ENCODE results near the gene GLIS2. TPM values are rescaled to one million over a fixed set of nuclear protein-coding genes. Genes with fewer than 3 reads are reported as not detected.
"Not testable (repeated sequence)": the region's sequence is repeated elsewhere in the genome, so short reads cannot be mapped to it uniquely, and the experiment has no call there.

The GLIS2 gene
- total and polyA plus RNA-seq, 2 experiments from 2014 or later: 10.3 to 14.5 TPM

DNA sequence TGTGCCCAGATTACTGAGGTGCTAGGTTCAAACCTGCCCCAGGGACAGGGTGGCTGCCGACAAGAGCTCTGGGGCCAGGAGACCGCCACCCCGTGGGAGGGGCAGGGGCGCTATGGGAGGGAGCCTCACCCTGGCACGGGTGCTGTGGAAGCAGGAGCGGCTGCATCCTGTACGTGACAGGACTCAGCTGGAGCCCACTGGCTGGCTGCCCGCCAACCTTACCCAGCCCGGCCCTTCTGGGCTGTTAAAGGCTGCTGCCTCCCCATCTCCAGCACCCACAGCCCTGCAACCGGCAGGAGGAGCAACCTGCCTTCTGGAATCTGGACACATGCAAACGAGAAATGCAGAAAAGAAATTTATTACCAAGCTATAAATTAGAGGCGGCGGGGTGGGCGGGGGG is 24.0 kb downstream of the GLIS2 start:
- H3K4me1 ChIP-seq (ENCODE audit: low read depth): peaks cover 8% of the 10 kb centered on the region
- peak; percentile 23 to 71 for DNase-seq (ENCODE audit: low read depth in 1 of 2, low spot score in 1 of 2)
- no peaks in the 10 kb centered on the region for H3K9me3 ChIP-seq (ENCODE audit: low read depth)
- no peak overlapping the region for H3K4me3 ChIP-seq
- H3K36me3 ChIP-seq: peaks cover 3% of the 10 kb centered on the region
- H3K27ac ChIP-seq: peak overlapping the region; percentile 89
- no peaks in the 10 kb centered on the region for H3K27me3 ChIP-seq
- TF ChIP-seq CTCF (IDR thresholded peaks at IDR 0.05; ENCODE audit: low read depth, low read length): peak; percentile 26

DNA sequence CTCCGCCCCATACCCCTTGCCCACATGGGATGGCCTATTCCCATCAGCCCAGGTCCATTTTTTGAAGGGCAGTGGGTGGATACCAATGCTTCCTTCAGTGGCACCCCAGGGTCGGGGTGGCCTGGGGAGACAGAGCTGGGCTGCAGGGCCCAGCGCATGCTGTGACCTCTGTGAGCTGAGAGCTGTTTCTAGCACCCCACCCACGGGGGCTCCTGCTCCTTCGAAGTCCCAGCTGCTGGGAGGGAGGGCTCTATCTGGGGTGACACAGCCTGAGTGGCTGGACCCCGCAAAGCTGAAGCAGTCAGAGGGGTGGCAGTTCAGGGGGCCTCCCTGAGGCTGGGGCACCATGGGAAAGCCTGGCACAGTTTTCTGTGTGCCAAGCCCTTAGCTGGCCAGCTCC is 24.6 kb downstream of the GLIS2 start:
- Histone ChIP-seq H3K4me1 (ENCODE audit: low read depth) (peaks cover 8% of the 10 kb centered on the region), H3K27me3 (no peaks in the 10 kb centered on the region), H3K27ac (peak overlapping the region; percentile 89), H3K4me3 (no peak overlapping the region), H3K36me3 (peaks cover 3% of the 10 kb centered on the region), H3K9me3 (ENCODE audit: low read depth) (no peaks in the 10 kb centered on the region)
- DNase-seq (ENCODE audit: low read depth in 1 of 2, low spot score in 1 of 2): no peak
- no peak for TF ChIP-seq CTCF (IDR thresholded peaks at IDR 0.05; ENCODE audit: low read depth, low read length)

DNA sequence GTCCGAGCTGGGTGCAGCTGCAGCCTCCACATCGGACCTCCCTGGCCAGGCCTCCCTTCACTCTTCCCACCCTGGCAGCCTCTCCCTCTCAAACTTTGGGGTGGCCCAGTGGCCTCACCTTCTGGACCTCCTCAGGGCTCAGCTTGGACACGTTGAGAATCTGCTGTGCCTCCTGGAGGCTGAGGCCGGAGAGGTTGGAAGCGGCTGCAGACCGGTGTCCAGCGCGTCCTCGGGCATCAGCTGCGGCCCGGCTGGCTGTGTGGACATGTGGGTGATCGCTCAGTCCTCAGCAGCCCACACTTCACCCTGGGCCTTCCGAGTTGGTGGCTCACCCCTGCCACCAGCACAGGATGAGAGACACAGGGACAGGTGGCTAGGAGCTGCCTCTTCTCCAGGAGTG is 25.4 kb downstream of the GLIS2 start:
- Histone ChIP-seq H3K9me3 (ENCODE audit: low read depth) (no peaks in the 10 kb centered on the region), H3K4me3 (no peak overlapping the region), H3K27me3 (no peaks in the 10 kb centered on the region), H3K27ac (peak overlapping the region; percentile 50), H3K4me1 (ENCODE audit: low read depth) (peaks cover 8% of the 10 kb centered on the region), H3K36me3 (no peaks in the 10 kb centered on the region)
- no peak for TF ChIP-seq CTCF (IDR thresholded peaks at IDR 0.05; ENCODE audit: low read depth, low read length)
- DNase-seq (ENCODE audit: low read depth in 1 of 2, low spot score in 1 of 2): no peak

DNA sequence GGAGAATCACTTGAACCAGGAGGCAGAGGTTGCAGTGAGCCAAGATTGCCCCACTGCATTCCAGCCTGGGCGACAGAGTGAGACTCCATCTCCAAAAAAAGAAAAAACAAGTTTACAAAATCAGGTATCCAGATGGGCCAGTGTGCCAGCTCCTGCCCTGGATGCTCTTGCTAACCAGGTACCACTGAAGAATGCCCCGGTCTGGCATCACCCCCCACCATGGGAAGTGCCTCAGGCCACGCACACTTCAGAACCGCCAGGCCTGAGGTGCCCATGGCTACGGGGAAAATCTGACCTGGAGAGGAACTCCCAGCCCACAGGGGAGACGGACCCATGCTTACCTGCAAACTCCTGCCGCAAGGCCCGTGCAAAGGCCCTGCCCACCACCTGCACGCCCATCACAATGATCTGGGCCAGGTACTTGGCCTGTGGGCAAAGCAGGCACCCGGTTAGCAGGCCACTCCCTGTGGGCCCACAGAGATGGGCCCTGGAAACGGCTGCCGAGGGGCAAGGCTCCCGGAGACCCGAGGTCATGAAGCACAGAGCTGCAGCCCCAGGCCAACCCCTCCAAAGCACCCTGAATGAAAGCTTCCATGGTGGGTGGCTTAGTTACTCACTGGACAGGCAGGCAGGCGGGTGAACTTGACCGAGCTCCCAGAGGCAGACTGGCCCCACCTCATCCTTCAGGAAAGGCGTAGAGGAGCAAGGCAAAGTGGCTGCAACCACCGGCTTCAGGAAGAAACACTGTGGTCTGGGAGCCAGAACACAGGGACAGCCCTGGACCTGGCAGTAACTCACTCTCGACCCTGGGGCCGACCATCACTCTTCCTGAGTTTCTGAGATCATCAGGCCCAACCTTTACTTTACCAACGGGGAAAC is 27.2 kb downstream of the GLIS2 start:
- Histone ChIP-seq H3K4me1 (ENCODE audit: low read depth) (peaks cover 13% of the 10 kb centered on the region), H3K9me3 (ENCODE audit: low read depth) (no peaks in the 10 kb centered on the region), H3K36me3 (no peaks in the 10 kb centered on the region), H3K27me3 (no peaks in the 10 kb centered on the region), H3K27ac (no peak overlapping the region), H3K4me3 (no peak overlapping the region)
- DNase-seq (ENCODE audit: low read depth in 1 of 2, low spot score in 1 of 2): no peak
- TF ChIP-seq CTCF (IDR thresholded peaks at IDR 0.05; ENCODE audit: low read depth, low read length): no peak

DNA sequence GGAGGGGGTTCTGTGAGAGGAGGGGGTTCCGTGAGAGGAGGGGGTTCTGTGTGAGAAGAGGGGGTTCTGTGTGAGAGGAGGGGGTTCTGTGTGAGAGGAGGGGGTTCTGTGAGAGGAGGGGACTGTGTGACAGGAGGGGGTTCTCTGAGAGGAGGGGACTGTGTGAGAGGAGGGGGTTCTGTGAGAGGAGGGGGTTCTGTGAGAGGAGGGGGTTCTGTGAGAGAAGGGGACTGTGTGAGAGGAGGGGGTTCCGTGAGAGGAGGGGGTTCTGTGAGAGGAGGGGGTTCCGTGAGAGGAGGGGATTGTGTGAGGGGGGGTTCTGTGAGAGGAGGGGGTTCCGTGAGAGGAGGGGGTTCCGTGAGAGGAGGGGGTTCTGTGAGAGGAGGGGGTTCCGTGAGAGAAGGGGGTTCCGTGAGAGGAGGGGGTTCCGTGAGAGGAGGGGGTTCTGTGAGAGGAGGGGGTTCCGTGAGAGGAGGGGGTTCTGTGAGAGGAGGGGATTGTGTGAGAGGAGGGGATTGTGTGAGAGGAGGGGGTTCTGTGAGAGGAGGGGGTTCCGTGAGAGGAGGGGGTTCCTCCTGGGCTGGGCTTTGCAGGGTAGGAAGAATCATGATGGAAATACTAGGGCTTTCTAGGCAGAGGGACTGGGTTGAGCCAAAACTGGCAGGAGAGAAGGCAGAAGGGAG is 28.6 kb downstream of the GLIS2 start:
- H3K9me3 ChIP-seq (ENCODE audit: low read depth); H3K27ac ChIP-seq; DNase-seq (ENCODE audit: low read depth in 1 of 2, low spot score in 1 of 2); H3K36me3 ChIP-seq; H3K4me3 ChIP-seq; H3K27me3 ChIP-seq: not testable (repeated sequence)
- peaks cover 12% of the 10 kb centered on the region for H3K4me1 ChIP-seq (ENCODE audit: low read depth)

Measured in cardiac muscle cell (in vitro differentiated cells and primary cell).